Fibroblast of pulmonary artery (primary cell): Measurements from ENCODE around the gene SRGN.

Experiments
- DNase-seq: peaks from one replicate; pipeline ENCODE4 v3.0.0-alpha.2; 2010; ENCODE audit warnings: low read depth
- H3K4me3 ChIP-seq: replicated peaks from 2 replicates; pipeline ENCODE4 v1.5.1; 2011; ENCODE audit warnings: low read depth, mild to moderate bottlenecking, control low read depth, low read length, moderate library complexity
- TF ChIP-seq, protein P1 (sequence below): IDR thresholded peaks from 2 replicates; pipeline ENCODE4 v1.5.1; 2011; ENCODE audit warnings: mild to moderate bottlenecking, control low read depth, low read length, inconsistent platforms; ENCODE audit errors: missing control alignments

Gene SRGN

GRCh38 chr10:69146759-69147158, 58.9 kb downstream of the SRGN start:
- no peak overlapping the region for H3K4me3 ChIP-seq
- TF ChIP-seq, protein P1, sequence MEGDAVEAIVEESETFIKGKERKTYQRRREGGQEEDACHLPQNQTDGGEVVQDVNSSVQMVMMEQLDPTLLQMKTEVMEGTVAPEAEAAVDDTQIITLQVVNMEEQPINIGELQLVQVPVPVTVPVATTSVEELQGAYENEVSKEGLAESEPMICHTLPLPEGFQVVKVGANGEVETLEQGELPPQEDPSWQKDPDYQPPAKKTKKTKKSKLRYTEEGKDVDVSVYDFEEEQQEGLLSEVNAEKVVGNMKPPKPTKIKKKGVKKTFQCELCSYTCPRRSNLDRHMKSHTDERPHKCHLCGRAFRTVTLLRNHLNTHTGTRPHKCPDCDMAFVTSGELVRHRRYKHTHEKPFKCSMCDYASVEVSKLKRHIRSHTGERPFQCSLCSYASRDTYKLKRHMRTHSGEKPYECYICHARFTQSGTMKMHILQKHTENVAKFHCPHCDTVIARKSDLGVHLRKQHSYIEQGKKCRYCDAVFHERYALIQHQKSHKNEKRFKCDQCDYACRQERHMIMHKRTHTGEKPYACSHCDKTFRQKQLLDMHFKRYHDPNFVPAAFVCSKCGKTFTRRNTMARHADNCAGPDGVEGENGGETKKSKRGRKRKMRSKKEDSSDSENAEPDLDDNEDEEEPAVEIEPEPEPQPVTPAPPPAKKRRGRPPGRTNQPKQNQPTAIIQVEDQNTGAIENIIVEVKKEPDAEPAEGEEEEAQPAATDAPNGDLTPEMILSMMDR = no peak
- no peak for DNase-seq

DNA sequence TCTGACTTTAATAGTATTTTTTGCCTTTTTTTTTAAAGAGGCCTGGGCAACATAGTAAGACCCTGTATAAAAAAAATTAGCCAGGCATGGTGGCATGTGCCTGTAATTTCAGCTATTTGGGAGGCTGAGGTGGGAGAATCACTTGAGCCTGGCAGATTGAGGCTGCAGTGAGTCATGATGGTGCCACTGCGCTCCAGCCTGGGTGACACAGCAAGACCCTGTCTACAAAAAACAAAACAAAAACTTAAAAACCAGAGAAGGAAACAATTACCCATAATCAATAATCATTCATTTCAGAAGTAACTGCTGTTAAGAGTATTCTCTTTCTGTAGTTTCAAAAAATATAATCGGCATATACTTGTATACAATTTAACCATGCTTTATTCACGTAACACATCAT, 64.1 kb downstream of the SRGN start:
- TF ChIP-seq, protein P1 = no peak
- no peak for DNase-seq
- H3K4me3 ChIP-seq = no peak overlapping the region

- TF ChIP-seq, protein P1 = no peak
- DNase-seq = no peak
- H3K4me3 ChIP-seq = no peak overlapping the region
Measured at GRCh38 chr10:69153227-69153626, 65.3 kb downstream of the SRGN start.
